ENCODE data around the gene HECTD4.

DNA sequence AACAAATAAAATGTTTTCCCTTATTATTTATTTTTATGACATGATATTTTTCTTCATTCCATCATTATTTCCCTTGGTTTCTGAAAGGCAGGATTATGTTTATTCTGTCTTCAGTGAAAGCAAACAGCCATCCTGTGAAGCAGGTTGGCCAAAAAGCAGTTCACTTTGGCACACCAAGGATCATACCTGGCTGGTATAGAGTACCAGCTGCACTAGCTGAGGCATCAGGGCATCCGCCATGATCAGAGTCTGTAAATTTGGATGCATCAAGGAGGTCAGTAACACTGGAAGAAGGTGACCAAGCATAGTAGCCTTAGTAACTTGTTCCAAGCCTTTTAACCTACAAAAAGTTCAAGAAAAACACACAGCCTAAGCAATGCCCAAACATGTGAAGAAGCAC, 123.3 kb downstream of the HECTD4 start:
- TF ChIP-seq ZNF274 (IDR thresholded peaks at IDR 0.05; ENCODE audit: low read depth, low read length) = no peak
- TF ChIP-seq YY1 (IDR thresholded peaks at IDR 0.05; ENCODE audit: insufficient read depth, insufficient read length) = no peak

Data from NT2/D1 (cell line).